HPDE6-E6E7 (cell line): ENCODE data around the gene RAB10.
"Not testable (repeated sequence)": the region's sequence is repeated elsewhere in the genome, so short reads cannot be mapped to it uniquely, and the experiment has no call there.

Experiments used
- DNase-seq: peaks from one replicate; pipeline ENCODE4 v3.0.0; 2011; ENCODE audit warnings: missing footprints; ENCODE audit errors: extremely low spot score

Gene RAB10

GRCh38 chr2:26016012-26016705, 17.7 kb upstream of the RAB10 start:
- DNase-seq, result no peak

GRCh38 chr2:26016706-26017045, 17.2 kb upstream of the RAB10 start:
- not testable (repeated sequence) for DNase-seq

DNA sequence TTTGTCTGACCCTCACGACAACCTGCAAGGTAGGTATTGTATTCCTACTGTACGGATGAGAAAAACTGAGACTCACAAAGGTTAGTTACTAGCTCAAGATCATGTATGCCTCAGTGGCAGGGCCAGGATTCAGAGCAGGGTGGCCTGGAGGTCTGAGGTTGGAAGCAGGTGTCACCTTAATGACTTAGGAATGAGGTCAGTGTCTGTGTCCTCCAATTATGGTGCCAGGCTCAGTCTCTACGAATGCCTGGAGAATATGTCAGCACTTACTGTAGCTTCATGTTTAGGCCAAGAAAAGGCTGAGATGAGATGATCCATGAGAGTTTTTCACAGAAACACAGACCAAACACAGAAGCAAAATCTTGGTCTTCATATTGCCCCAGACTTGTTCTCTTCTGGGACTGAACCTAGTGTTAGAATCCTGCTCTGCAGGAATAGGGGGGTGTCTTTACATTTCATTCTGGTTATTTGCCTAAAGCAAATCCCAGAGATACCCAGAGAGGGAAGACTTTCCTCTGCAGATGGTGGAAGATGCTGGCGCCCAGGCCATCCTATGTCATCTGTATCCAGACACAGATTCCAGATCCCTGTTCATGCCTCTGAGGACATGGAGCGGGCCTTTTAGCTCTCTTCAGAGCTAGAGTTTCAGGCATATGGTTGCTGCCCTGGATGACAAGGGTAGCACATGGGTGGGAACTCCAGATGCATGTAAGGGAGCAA, 16.3 kb upstream of the RAB10 start:
- DNase-seq, result no peak

GRCh38 chr2:26018184-26019055, 15.5 kb upstream of the RAB10 start:
- peak; percentile 98 for DNase-seq

- no peak for DNase-seq
These were observed 13.6 kb upstream of the RAB10 start for GRCh38 chr2:26020231-26020640.

DNA sequence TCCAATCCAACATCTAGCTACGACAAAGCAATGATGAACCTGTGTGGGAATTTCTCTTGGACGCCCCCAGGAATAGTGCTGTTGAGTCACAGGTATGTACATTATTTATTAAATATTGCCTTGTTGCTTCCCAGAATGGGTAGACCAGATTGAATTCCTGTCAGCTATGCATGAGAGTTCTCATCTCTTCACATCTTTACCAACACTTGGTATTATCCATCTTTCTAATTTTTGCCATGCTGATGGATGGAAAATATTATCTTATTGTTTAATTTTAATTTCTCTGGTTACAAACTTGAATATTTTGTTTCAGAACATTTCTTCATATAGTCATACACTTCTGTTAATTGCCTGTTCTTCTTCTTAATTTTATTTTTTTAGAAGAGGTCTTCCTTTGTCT, 9.6 kb upstream of the RAB10 start:
- no peak for DNase-seq

GRCh38 chr2:26025509-26025908, 8.4 kb upstream of the RAB10 start:
- no peak for DNase-seq

DNA sequence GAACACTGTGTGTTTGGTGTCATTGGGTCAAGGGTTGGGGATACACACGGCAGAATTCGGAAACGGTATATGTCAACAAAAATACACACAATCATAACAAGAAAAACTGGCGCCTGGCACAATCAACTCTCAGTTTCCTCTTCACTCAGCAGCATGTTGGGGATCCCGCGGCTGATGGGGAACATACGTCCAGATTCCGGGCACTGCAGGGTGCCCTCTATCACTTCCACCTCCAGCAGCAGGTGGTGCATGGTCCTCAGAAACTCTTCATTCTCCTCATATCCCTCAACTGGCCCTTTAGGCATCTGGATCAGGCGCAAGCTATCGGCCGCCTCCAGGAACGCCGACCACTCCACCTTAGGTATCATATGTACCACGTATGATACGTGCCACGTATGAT, 5.8 kb upstream of the RAB10 start:
- not testable (repeated sequence) for DNase-seq

DNA sequence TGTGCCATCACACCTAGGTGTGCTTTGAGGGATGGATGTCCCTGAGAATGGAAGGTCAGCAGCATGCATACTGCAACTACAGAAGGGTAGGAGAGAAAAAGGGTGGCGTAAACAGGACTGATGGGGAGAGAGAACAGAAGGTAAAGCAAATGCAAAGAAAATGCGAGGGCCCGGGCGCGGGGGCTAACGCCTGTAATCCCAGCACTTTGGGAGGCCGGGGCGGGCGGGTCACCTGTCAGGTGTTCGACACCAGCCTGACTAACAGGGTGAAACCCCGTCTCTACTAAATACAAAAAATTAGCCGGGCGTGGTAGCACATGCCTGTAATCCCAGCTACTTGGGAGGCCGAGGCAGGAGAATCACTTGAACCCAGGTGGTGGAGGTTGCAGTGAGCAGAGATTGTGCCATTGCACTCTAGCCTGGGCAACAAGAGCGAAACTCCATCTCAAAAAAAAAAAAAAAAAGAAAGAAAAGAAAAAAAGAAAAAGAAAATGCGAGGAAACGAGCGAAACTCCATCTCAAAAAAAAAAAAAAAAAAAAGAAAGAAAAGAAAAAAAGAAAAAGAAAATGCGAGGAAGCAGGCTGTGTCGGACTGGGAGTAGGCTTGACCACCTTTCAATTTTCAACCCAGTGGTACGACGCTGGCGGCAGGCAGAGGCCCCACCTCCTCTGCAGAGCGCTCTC, 1.2 kb upstream of the RAB10 start:
- DNase-seq, result not testable (repeated sequence)

DNA sequence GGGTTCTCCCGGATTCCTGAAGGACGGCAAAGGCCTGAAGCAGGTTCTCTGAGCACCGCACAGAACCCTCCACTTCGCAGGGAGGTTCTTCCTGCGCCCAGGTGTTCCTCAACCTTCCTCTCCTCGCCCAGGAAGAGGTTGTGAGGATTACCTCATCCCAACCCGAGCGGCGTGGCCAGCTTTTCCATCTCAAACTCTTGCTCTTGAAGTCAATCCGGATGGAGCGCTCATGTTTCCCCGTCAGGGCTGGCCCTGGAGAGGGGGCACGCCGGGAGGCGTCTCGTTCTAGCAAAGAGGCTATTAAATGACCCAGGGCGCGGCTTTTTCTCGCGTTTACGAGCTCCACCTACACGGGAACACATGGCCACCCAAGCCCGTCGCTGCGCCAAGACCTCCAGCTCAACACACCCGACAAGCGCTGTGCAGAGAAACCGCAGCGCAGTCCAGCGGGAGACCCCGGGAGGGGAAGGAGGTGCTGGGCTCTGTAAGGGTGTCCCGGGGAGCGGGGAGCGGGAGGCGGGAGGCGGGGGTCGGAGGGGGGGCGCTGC, 540 bp upstream of the RAB10 start:
- peak; percentile 52 for DNase-seq

- no peak for DNase-seq
These were observed 731 bp downstream of the RAB10 start for GRCh38 chr2:26034637-26034992.

GRCh38 chr2:26035090-26035743, 1.3 kb downstream of the RAB10 start:
- DNase-seq, result no peak

- DNase-seq, result no peak
These were observed 5.9 kb downstream of the RAB10 start for GRCh38 chr2:26039603-26040323.

DNA sequence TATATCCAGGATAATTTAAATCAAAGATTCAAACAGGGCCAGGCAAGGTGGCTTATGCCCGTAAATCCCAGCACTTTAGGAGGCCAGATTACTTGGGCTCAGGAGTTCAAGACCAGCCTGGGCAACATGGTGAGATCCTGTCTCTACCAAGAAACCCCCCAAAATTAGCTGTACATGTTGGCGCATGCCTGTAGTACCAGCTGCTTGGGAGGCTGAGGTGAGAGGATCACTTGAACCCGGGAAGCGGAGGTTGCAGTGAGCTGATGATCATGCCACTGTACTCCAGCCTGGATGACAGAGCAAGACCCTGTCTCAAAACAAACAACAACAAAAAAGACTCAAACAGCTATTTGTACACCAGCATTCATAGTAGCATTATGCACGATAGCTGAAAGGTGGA, 9.2 kb downstream of the RAB10 start:
- DNase-seq, result no peak

- DNase-seq, result no peak
These were observed 10.2 kb downstream of the RAB10 start for GRCh38 chr2:26043862-26044696.

- DNase-seq, result no peak
These were observed 14.9 kb downstream of the RAB10 start for GRCh38 chr2:26048791-26049190.

GRCh38 chr2:26049641-26050040, 15.8 kb downstream of the RAB10 start:
- DNase-seq, result no peak

GRCh38 chr2:26052740-26053139, 18.9 kb downstream of the RAB10 start:
- DNase-seq, result no peak

DNA sequence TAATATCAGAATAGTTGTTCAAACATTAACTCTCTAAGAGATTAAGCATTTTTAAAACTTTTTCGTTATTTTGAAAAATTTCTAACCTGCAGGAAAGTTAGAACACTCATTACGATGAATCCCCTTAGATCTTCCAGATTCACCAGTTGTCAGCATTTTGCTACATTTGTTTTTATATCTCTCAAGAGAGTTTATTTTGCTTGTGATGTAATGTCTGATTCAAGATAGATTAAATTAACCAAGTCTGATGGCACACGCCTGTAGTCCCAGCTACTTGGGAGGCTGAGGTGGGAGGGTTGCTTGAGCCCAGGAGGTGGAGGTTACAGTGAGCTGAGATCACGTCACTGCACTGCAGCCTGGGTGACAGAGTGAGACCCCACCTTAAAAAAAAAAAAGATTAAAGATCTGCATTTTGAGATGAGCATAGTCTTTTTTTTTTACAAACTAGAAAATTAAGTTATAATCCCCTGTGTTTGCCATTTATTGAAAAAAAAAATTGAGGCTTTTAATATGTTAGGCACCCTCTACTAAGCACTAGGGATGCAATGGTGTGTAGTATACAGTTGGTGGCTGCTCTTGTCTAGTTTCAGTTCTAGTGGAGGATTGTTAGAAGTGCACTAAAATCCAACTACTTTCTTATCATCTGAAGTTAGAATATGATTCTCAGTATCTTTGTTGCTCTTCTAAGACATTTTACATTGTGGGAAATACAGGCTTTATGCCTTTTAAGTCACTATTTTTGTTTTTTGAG, 20.9 kb downstream of the RAB10 start:
- DNase-seq, result no peak
